ENCODE data around the gene FBXW12.

FBXW12 gene

GRCh38 chr3:48422272-48422671 lies 50.3 kb downstream of the FBXW12 start:
- TF ChIP-seq REST (IDR thresholded peaks at IDR 0.05; ENCODE audit: insufficient read depth in 1 of 2, low read depth in 2 of 2, low read length in 2 of 2) (no peak), SIN3A (IDR thresholded peaks at IDR 0.05; ENCODE audit: borderline replicate concordance, insufficient read depth, low read length) (no peak), POLR2AphosphoS5 (IDR thresholded peaks at IDR 0.05; ENCODE audit: low read depth, low read length) (no peak), TAF1 (IDR thresholded peaks at IDR 0.05; ENCODE audit: borderline replicate concordance, insufficient read depth, low read length) (no peak), FOXP2 (optimal IDR thresholded peaks at IDR 0.05; ENCODE audit: borderline replicate concordance, extremely low read depth, extremely low read length, insufficient read depth) (no peak)

GRCh38 chr3:48422681-48423080 lies 50.7 kb downstream of the FBXW12 start:
- TF ChIP-seq SIN3A (IDR thresholded peaks at IDR 0.05; ENCODE audit: borderline replicate concordance, insufficient read depth, low read length) = no peak
- no peak for TF ChIP-seq TAF1 (IDR thresholded peaks at IDR 0.05; ENCODE audit: borderline replicate concordance, insufficient read depth, low read length)
- TF ChIP-seq FOXP2 (optimal IDR thresholded peaks at IDR 0.05; ENCODE audit: borderline replicate concordance, extremely low read depth, extremely low read length, insufficient read depth) = no peak
- TF ChIP-seq REST (IDR thresholded peaks at IDR 0.05; ENCODE audit: insufficient read depth in 1 of 2, low read depth in 2 of 2, low read length in 2 of 2) = no peak
- no peak for TF ChIP-seq POLR2AphosphoS5 (IDR thresholded peaks at IDR 0.05; ENCODE audit: low read depth, low read length)

GRCh38 chr3:48423241-48423882 lies 51.3 kb downstream of the FBXW12 start:
- no peak for TF ChIP-seq TAF1 (IDR thresholded peaks at IDR 0.05; ENCODE audit: borderline replicate concordance, insufficient read depth, low read length)

GRCh38 chr3:48423883-48424695 lies 52.1 kb downstream of the FBXW12 start:
- TF ChIP-seq TAF1 (IDR thresholded peaks at IDR 0.05; ENCODE audit: borderline replicate concordance, insufficient read depth, low read length) (no peak), FOXP2 (optimal IDR thresholded peaks at IDR 0.05; ENCODE audit: borderline replicate concordance, extremely low read depth, extremely low read length, insufficient read depth) (no peak), POLR2AphosphoS5 (IDR thresholded peaks at IDR 0.05; ENCODE audit: low read depth, low read length) (no peak), REST (IDR thresholded peaks at IDR 0.05; ENCODE audit: insufficient read depth in 1 of 2, low read depth in 2 of 2, low read length in 2 of 2) (no peak), SIN3A (IDR thresholded peaks at IDR 0.05; ENCODE audit: borderline replicate concordance, insufficient read depth, low read length) (no peak)

- TF ChIP-seq POLR2AphosphoS5 (IDR thresholded peaks at IDR 0.05; ENCODE audit: low read depth, low read length) (no peak), FOXP2 (optimal IDR thresholded peaks at IDR 0.05; ENCODE audit: borderline replicate concordance, extremely low read depth, extremely low read length, insufficient read depth) (no peak), SIN3A (IDR thresholded peaks at IDR 0.05; ENCODE audit: borderline replicate concordance, insufficient read depth, low read length) (no peak), TAF1 (IDR thresholded peaks at IDR 0.05; ENCODE audit: borderline replicate concordance, insufficient read depth, low read length) (no peak), REST (IDR thresholded peaks at IDR 0.05; ENCODE audit: insufficient read depth in 1 of 2, low read depth in 2 of 2, low read length in 2 of 2) (no peak)
Measured at GRCh38 chr3:48425281-48425812, 53.3 kb downstream of the FBXW12 start.
